ENCODE measurements around the gene ZNF584.

The ZNF584 gene

GRCh38 chr19:58406818-58407657, 1.4 kb upstream of the ZNF584 start:
- peaks cover 9% of the 10 kb centered on the region for H3K4me1 ChIP-seq
- H3K4me2 ChIP-seq (ENCODE audit: low read length) = peak overlapping the region; percentile 89
- peak; percentile 30 for TF ChIP-seq CTCF (IDR thresholded peaks at IDR 0.05)
- peak overlapping the region; percentile 89 for H3K4me3 ChIP-seq (ENCODE audit: low read depth, low read length)
- H3K79me2 ChIP-seq = peaks cover 14% of the 10 kb centered on the region
- no peak overlapping the region for H3K9ac ChIP-seq
- no peaks in the 10 kb centered on the region for H3K27me3 ChIP-seq (ENCODE audit: control insufficient read depth, insufficient read depth, low read length)
- no peaks in the 10 kb centered on the region for H3K36me3 ChIP-seq (ENCODE audit: control insufficient read depth, insufficient read depth, low read length)
- no peaks in the 10 kb centered on the region for H3K9me3 ChIP-seq (ENCODE audit: control insufficient read depth, low read length)
- H3K27ac ChIP-seq = peak overlapping the region; percentile 87
- no peak overlapping the region for H2AFZ ChIP-seq

GRCh38 chr19:58407658-58408151, 744 bp upstream of the ZNF584 start:
- Histone ChIP-seq H3K9ac (peak overlapping the region; percentile 92), H3K36me3 (ENCODE audit: control insufficient read depth, insufficient read depth, low read length) (no peaks in the 10 kb centered on the region), H2AFZ (peak overlapping the region; percentile 96), H3K4me3 (ENCODE audit: low read depth, low read length) (peak overlapping the region; percentile 89), H3K9me3 (ENCODE audit: control insufficient read depth, low read length) (no peaks in the 10 kb centered on the region), H3K4me1 (peaks cover 9% of the 10 kb centered on the region), H3K27me3 (ENCODE audit: control insufficient read depth, insufficient read depth, low read length) (no peaks in the 10 kb centered on the region), H3K79me2 (peaks cover 16% of the 10 kb centered on the region), H3K27ac (peak overlapping the region; percentile 87), H3K4me2 (ENCODE audit: low read length) (peak overlapping the region; percentile 89)
- TF ChIP-seq CTCF (IDR thresholded peaks at IDR 0.05) = no peak

GRCh38 chr19:58409010-58409790, 751 bp downstream of the ZNF584 start:
- Histone ChIP-seq H3K9me3 (ENCODE audit: control insufficient read depth, low read length) (no peaks in the 10 kb centered on the region), H3K4me1 (peaks cover 9% of the 10 kb centered on the region), H3K79me2 (peaks cover 24% of the 10 kb centered on the region), H3K4me2 (ENCODE audit: low read length) (peak overlapping the region; percentile 89), H2AFZ (peak overlapping the region; percentile 96), H3K4me3 (ENCODE audit: low read depth, low read length) (peak overlapping the region; percentile 89), H3K36me3 (ENCODE audit: control insufficient read depth, insufficient read depth, low read length) (no peaks in the 10 kb centered on the region), H3K27ac (peak overlapping the region; percentile 87), H3K27me3 (ENCODE audit: control insufficient read depth, insufficient read depth, low read length) (no peaks in the 10 kb centered on the region), H3K9ac (peak overlapping the region; percentile 74)
- TF ChIP-seq CTCF (IDR thresholded peaks at IDR 0.05) = no peak

GRCh38 chr19:58416604-58417003, 8.2 kb downstream of the ZNF584 start:
- H3K4me1 ChIP-seq = no peaks in the 10 kb centered on the region
- peaks cover 25% of the 10 kb centered on the region for H3K79me2 ChIP-seq
- H3K4me2 ChIP-seq (ENCODE audit: low read length) = no peak overlapping the region
- H3K9ac ChIP-seq = no peak overlapping the region
- no peak overlapping the region for H3K4me3 ChIP-seq (ENCODE audit: low read depth, low read length)
- H3K27me3 ChIP-seq (ENCODE audit: control insufficient read depth, insufficient read depth, low read length) = no peaks in the 10 kb centered on the region
- H3K9me3 ChIP-seq (ENCODE audit: control insufficient read depth, low read length) = no peaks in the 10 kb centered on the region
- H2AFZ ChIP-seq = no peak overlapping the region
- H3K36me3 ChIP-seq (ENCODE audit: control insufficient read depth, insufficient read depth, low read length) = no peaks in the 10 kb centered on the region
- no peak for TF ChIP-seq CTCF (IDR thresholded peaks at IDR 0.05)
- H3K27ac ChIP-seq = no peak overlapping the region
